HCT116 (cell line): ENCODE measurements around the gene TMTC1. TPM values are rescaled to one million over a fixed set of nuclear protein-coding genes. Genes with fewer than 3 reads are reported as not detected.

ENCODE experiments used
- ATAC-seq: fragments of 200-7000 bp; cut with Tn5 transposase; 2 replicates; pipeline ENCODE4 v1.9.1; 2020; ENCODE audit warnings: mild to moderate bottlenecking, moderate library complexity
- BruUV-seq: library from RNA; stranded (reverse); fragments of 400-500 nt; replicated peaks from 2 replicates; lab custom pipeline; 2021; lab: Mats Ljungman, UMichigan
- CTCF ChIA-PET: fragments of 300-600 bp; sonication (Branson Sonifier 250); formaldehyde crosslinking; loops from one replicate; lab custom pipeline; 2021; ENCODE audit warnings: antibody characterized with exemption; lab: Charles Lee
- POLR2A ChIA-PET: fragments of 300-600, 350-600 bp; sonication (Branson Sonifier 250); formaldehyde crosslinking; loops from one replicate; lab custom pipeline; 2021; ENCODE audit warnings: antibody characterized with exemption; lab: Charles Lee
- RAD21 ChIA-PET, 2 experiments: fragments of 300-600 bp; sonication (Branson Sonifier 250); formaldehyde crosslinking; loops; one replicate each; lab custom pipeline; 2023; ENCODE audit warnings: low total read pairs in 2 of 2; ENCODE audit not compliant: uncharacterized antibody in 2 of 2, unreplicated experiment in 2 of 2, low non-redundant PET in 1 of 2; lab: Charles Lee
- DNase-seq: peaks from one replicate; pipeline ENCODE4 v3.0.0-alpha.2; 2010; ENCODE audit warnings: low read depth, low spot score
- H2AFZ ChIP-seq: fragments of 200-600 bp; shearing (Covaris generic), sonication (generic); 2 replicates; pipeline ENCODE4 v1.6.1; 2017; ENCODE audit warnings: low read depth, mixed run types, mixed read lengths, antibody characterized with exemption, low read length; ENCODE audit not compliant: poor library complexity, severe bottlenecking
- H3K27ac ChIP-seq: 2 replicates; pipeline ENCODE4 v1.5.1; 2012; ENCODE audit warnings: low read depth, low read length
- H3K27me3 ChIP-seq: fragments of 200-600 bp; sonication (generic); 2 replicates; pipeline ENCODE4 v1.6.1; 2016; ENCODE audit warnings: mixed run types, low read length, mixed read lengths; ENCODE audit not compliant: insufficient read depth
- H3K36me3 ChIP-seq, 2 experiments: fragments of 200-500 bp in 1 of 2; fragments of 200-600 bp in 1 of 2; sonication (Bioruptor generic) in 1 of 2; sonication (generic) in 1 of 2; 2 replicates each; pipeline versions ENCODE4 v1.5.1 to v1.6.1; 2014 to 2016; ENCODE audit warnings: low read length in 2 of 2, inconsistent platforms in 1 of 2, mixed read lengths in 1 of 2, mixed run types in 1 of 2; ENCODE audit not compliant: insufficient read depth in 2 of 2, control insufficient read depth in 1 of 2
- H3K4me1 ChIP-seq, 2 experiments: fragments of 200-600 bp in 1 of 2; sonication (generic) in 1 of 2; 2 replicates each; pipeline versions ENCODE4 v1.5.1 to v1.6.1; 2012 to 2017; ENCODE audit warnings: low read length in 2 of 2, inconsistent platforms in 1 of 2, mild to moderate bottlenecking in 1 of 2, mixed read lengths in 1 of 2, mixed run types in 1 of 2, moderate library complexity in 1 of 2; ENCODE audit not compliant: insufficient read depth in 2 of 2, control insufficient read depth in 1 of 2
- H3K4me2 ChIP-seq: fragments of 200-600 bp; sonication (generic); 2 replicates; pipeline ENCODE4 v1.6.1; 2017; ENCODE audit warnings: mixed run types, low read length, mixed read lengths
- H3K4me3 ChIP-seq, 2 experiments: fragments of 200-600 bp in 1 of 2; sonication (generic) in 1 of 2; replicated peaks in 1 of 2; 2 replicates each; pipeline ENCODE4 v1.5.1; 2011 to 2016; ENCODE audit warnings: low read length in 2 of 2, control low read depth in 1 of 2, low read depth in 1 of 2, mild to moderate bottlenecking in 1 of 2, mixed read lengths in 1 of 2, mixed run types in 1 of 2
- H3K79me2 ChIP-seq: fragments of 200-600 bp; sonication (generic); 2 replicates; pipeline ENCODE4 v1.6.1; 2017; ENCODE audit warnings: mild to moderate bottlenecking, mixed run types, low read length, moderate library complexity, mixed read lengths; ENCODE audit not compliant: insufficient read depth
- H3K9ac ChIP-seq: fragments of 200-600 bp; sonication (generic); 2 replicates; pipeline ENCODE4 v1.6.1; 2016; ENCODE audit warnings: low read length, mixed read lengths
- H3K9me2 ChIP-seq: fragments of 200-600 bp; sonication (generic), shearing (Covaris generic); 2 replicates; pipeline ENCODE4 v1.6.1; 2017; ENCODE audit warnings: mixed run types, mild to moderate bottlenecking, moderate library complexity; ENCODE audit not compliant: insufficient read depth
- H3K9me3 ChIP-seq, 2 experiments: fragments of 200-500 bp in 1 of 2; fragments of 200-600 bp in 1 of 2; sonication (Bioruptor generic) in 1 of 2; sonication (generic) in 1 of 2; 2 replicates each; pipeline ENCODE4 v1.6.1; 2014 to 2017; ENCODE audit warnings: low read length in 2 of 2, mixed read lengths in 2 of 2, inconsistent platforms in 1 of 2, low read depth in 1 of 2, mild to moderate bottlenecking in 1 of 2, mixed run types in 1 of 2, moderate library complexity in 1 of 2; ENCODE audit not compliant: control insufficient read depth in 1 of 2, insufficient read depth in 1 of 2
- H4K20me1 ChIP-seq: fragments of 200-600 bp; sonication (generic), shearing (Covaris generic); 2 replicates; pipeline ENCODE4 v1.6.1; 2017; ENCODE audit warnings: mixed run types, mild to moderate bottlenecking, moderate library complexity; ENCODE audit not compliant: insufficient read depth
- CBX3 ChIP-seq: IDR thresholded peaks from 2 replicates; pipeline ENCODE4 v1.6.1; 2012; ENCODE audit warnings: low read depth
- CEBPB ChIP-seq: IDR thresholded peaks from 2 replicates; pipeline ENCODE4 v1.6.1; 2012; ENCODE audit warnings: low read depth
- EZH2 ChIP-seq: fragments of 200-600 bp; sonication (generic); IDR thresholded peaks from 2 replicates; pipeline ENCODE4 v1.6.1; 2017; ENCODE audit warnings: antibody characterized with exemption, mixed run types
- FOSL1 ChIP-seq: IDR thresholded peaks from 2 replicates; pipeline ENCODE4 v1.6.1; 2012; ENCODE audit warnings: low read depth
- RAD21 ChIP-seq: IDR thresholded peaks from 2 replicates; pipeline ENCODE4 v1.6.1; 2012; ENCODE audit warnings: low read depth, mild to moderate bottlenecking
- SRF ChIP-seq: IDR thresholded peaks from 2 replicates; pipeline ENCODE4 v1.6.1; 2012; ENCODE audit warnings: low read depth
- TCF7L2 ChIP-seq: IDR thresholded peaks from 2 replicates; pipeline ENCODE4 v1.7.0; 2011; ENCODE audit warnings: borderline replicate concordance, inconsistent platforms; ENCODE audit not compliant: insufficient read depth, insufficient read length; ENCODE audit errors: extremely low read depth
- intact Hi-C: fragments of 100-400 bp; cut with micrococcal nuclease; formaldehyde crosslinking; loops from 2 replicates; pipeline ENCODE4 v1.10.0; 2022
- total RNA-seq: library from RNA; stranded (reverse); gene quantifications from one replicate; pipeline ENCODE4 v1.2.1, GENCODE V29; 2021; ENCODE audit not compliant: unreplicated experiment
- TF ChIP-seq, protein P1 (sequence below): IDR thresholded peaks from 2 replicates; pipeline ENCODE4 v1.6.1; 2012
- TF ChIP-seq, protein P2 (sequence below), 3 experiments: fragments of 200-600 bp in 1 of 3; sonication (generic) in 1 of 3; IDR thresholded peaks in 2 of 3; conservative IDR thresholded peaks in 1 of 3; 2 replicates each; pipeline ENCODE4 v1.5.1; 2012 to 2017; ENCODE audit warnings: low read depth in 2 of 3, low read length in 2 of 3, antibody characterized with exemption in 1 of 3, borderline replicate concordance in 1 of 3, control low read depth in 1 of 3, mild to moderate bottlenecking in 1 of 3, mixed read lengths in 1 of 3, mixed run types in 1 of 3, moderate library complexity in 1 of 3; ENCODE audit not compliant: insufficient read depth in 1 of 3

Gene TMTC1
- total RNA-seq, 1 experiment from 2014 or later, result 2.0 TPM

GRCh38 chr12:29599381-29599780, 184.4 kb downstream of the TMTC1 start:
- no peak overlapping the region for H3K4me3 ChIP-seq
- no peaks in the 10 kb centered on the region for H4K20me1 ChIP-seq
- ATAC-seq (no peak), DNase-seq (no peak)
- H3K9me2 ChIP-seq, result no peaks in the 10 kb centered on the region
- no peak overlapping the region for H3K27ac ChIP-seq
- TF ChIP-seq CEBPB, result no peak
- TF ChIP-seq, protein P1, sequence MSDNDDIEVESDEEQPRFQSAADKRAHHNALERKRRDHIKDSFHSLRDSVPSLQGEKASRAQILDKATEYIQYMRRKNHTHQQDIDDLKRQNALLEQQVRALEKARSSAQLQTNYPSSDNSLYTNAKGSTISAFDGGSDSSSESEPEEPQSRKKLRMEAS, result no peak
- no peak for TF ChIP-seq SRF
- TF ChIP-seq RAD21, result no peak
- no peak for TF ChIP-seq EZH2
- TF ChIP-seq, protein P2, sequence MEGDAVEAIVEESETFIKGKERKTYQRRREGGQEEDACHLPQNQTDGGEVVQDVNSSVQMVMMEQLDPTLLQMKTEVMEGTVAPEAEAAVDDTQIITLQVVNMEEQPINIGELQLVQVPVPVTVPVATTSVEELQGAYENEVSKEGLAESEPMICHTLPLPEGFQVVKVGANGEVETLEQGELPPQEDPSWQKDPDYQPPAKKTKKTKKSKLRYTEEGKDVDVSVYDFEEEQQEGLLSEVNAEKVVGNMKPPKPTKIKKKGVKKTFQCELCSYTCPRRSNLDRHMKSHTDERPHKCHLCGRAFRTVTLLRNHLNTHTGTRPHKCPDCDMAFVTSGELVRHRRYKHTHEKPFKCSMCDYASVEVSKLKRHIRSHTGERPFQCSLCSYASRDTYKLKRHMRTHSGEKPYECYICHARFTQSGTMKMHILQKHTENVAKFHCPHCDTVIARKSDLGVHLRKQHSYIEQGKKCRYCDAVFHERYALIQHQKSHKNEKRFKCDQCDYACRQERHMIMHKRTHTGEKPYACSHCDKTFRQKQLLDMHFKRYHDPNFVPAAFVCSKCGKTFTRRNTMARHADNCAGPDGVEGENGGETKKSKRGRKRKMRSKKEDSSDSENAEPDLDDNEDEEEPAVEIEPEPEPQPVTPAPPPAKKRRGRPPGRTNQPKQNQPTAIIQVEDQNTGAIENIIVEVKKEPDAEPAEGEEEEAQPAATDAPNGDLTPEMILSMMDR (IDR thresholded peaks at IDR 0.05 in 2 of 3, conservative IDR thresholded peaks at IDR 0.05 in 1 of 3; ENCODE audit: borderline replicate concordance in 1 of 3, insufficient read depth in 1 of 3, low read depth in 2 of 3, low read length in 2 of 3), result no peak
- no peak for TF ChIP-seq FOSL1
- no peak for TF ChIP-seq CBX3
- no peak for TF ChIP-seq TCF7L2
- no peaks in the 10 kb centered on the region for H3K36me3 ChIP-seq
- no peaks in the 10 kb centered on the region for H3K9me3 ChIP-seq
- H2AFZ ChIP-seq, result no peak overlapping the region
- H3K9ac ChIP-seq, result no peak overlapping the region
- RAD21 ChIA-PET, result no interaction called here
- CTCF ChIA-PET, result no interaction called here
- no peak overlapping the region for H3K4me2 ChIP-seq
- POLR2A ChIA-PET, result no interaction called here
- peaks cover 20% of the 10 kb centered on the region for H3K27me3 ChIP-seq
- H3K4me1 ChIP-seq, result no peaks in the 10 kb centered on the region
- no peaks in the 10 kb centered on the region for H3K79me2 ChIP-seq
- BruUV-seq, result no TSS peak
- intact Hi-C loops, result no loop called here
